PC-3 (cell line): ENCODE results near the gene SKP2. TPM values are rescaled to one million over a fixed set of nuclear protein-coding genes. Genes with fewer than 3 reads are reported as not detected.

ENCODE experiments used
- ATAC-seq: fragments of 200-7000 bp; cut with Tn5 transposase; 2 replicates; pipeline ENCODE4 v1.9.1; 2020; ENCODE audit warnings: mild to moderate bottlenecking, moderate library complexity
- Bru-seq: library from RNA; stranded (reverse); fragments of 400-500 nt; gene quantifications from one replicate; lab custom pipeline; 2021; lab: Mats Ljungman, UMichigan
- BruChase-seq, 2 experiments: library from RNA; stranded (reverse); fragments of 400-500 nt; gene quantifications; one replicate each; lab custom pipeline; 2021; lab: Mats Ljungman, UMichigan
- BruUV-seq: library from RNA; stranded (reverse); fragments of 400-500 nt; replicated peaks from 2 replicates; lab custom pipeline; 2021; lab: Mats Ljungman, UMichigan
- CTCF ChIA-PET: fragments of 300-600 bp; sonication (Branson Sonifier 250); formaldehyde crosslinking; loops from one replicate; lab custom pipeline; 2022; ENCODE audit warnings: antibody characterized with exemption; lab: Charles Lee
- POLR2A ChIA-PET: fragments of 300-600 bp; sonication (Branson Sonifier 250); formaldehyde crosslinking; loops from one replicate; lab custom pipeline; 2022; ENCODE audit warnings: antibody characterized with exemption; ENCODE audit not compliant: unreplicated experiment; lab: Charles Lee
- DNase-seq: peaks from one replicate; pipeline ENCODE4 v3.0.0-alpha.2; 2015
- H2AFZ ChIP-seq: fragments of 300-600 bp; sonication (generic); 2 replicates; pipeline ENCODE4 v1.6.0; 2016; ENCODE audit warnings: antibody characterized with exemption, low read length
- H3F3A ChIP-seq: fragments of 300-600 bp; sonication (generic); one replicate; pipeline ENCODE4 v1.6.0; 2017; ENCODE audit warnings: antibody characterized with exemption, low read length, control low read depth, mild to moderate bottlenecking; ENCODE audit not compliant: unreplicated experiment
- H3K27ac ChIP-seq: fragments of 300-600 bp; sonication (generic); 2 replicates; pipeline ENCODE4 v1.5.1; 2016; ENCODE audit warnings: mild to moderate bottlenecking, low read length
- H3K27me3 ChIP-seq: fragments of 300-600 bp; sonication (generic); 2 replicates; pipeline ENCODE4 v1.6.1; 2016; ENCODE audit warnings: low read length, mixed read lengths
- H3K36me3 ChIP-seq: fragments of 300-600 bp; sonication (generic); 2 replicates; pipeline ENCODE4 v1.6.1; 2016; ENCODE audit warnings: low read depth, mixed run types, low read length, mixed read lengths
- H3K4me1 ChIP-seq: fragments of 300-600 bp; sonication (generic); 2 replicates; pipeline ENCODE4 v1.5.1; 2016; ENCODE audit warnings: low read length; ENCODE audit not compliant: insufficient read depth
- H3K4me2 ChIP-seq: fragments of 300-600 bp; sonication (generic); 2 replicates; pipeline ENCODE4 v1.6.0; 2016; ENCODE audit warnings: low read length
- H3K4me3 ChIP-seq: fragments of 300-600 bp; sonication (generic); 2 replicates; pipeline ENCODE4 v1.5.1; 2016; ENCODE audit warnings: mild to moderate bottlenecking, low read length, mixed read lengths
- H3K79me2 ChIP-seq: fragments of 300-600 bp; sonication (generic); 2 replicates; pipeline ENCODE4 v1.6.1; 2017; ENCODE audit warnings: low read length, mixed read lengths
- H3K9ac ChIP-seq: fragments of 300-600 bp; sonication (generic); 2 replicates; pipeline ENCODE4 v1.6.0; 2016; ENCODE audit warnings: mild to moderate bottlenecking, low read length
- H3K9me2 ChIP-seq: fragments of 300-600 bp; sonication (generic); replicated peaks from 2 replicates; pipeline ENCODE4 v1.6.1; 2016; ENCODE audit warnings: mixed run types, low read length, mixed read lengths
- H3K9me3 ChIP-seq: fragments of 300-600 bp; sonication (generic); 2 replicates; pipeline ENCODE4 v1.6.1; 2016; ENCODE audit warnings: low read length, mixed read lengths
- H4K20me1 ChIP-seq: fragments of 300-600 bp; sonication (generic); 2 replicates; pipeline ENCODE4 v1.6.1; 2016; ENCODE audit warnings: low read length, mixed read lengths
- EZH2 ChIP-seq: fragments of 300-600 bp; sonication (generic); IDR thresholded peaks from one replicate; pipeline ENCODE4 v1.6.1; 2017; ENCODE audit warnings: antibody characterized with exemption, mild to moderate bottlenecking, low read length; ENCODE audit not compliant: unreplicated experiment
- EZH2phosphoT487 ChIP-seq: fragments of 300-600 bp; sonication (generic); IDR thresholded peaks from 2 replicates; pipeline ENCODE4 v1.6.1; 2018; ENCODE audit warnings: mild to moderate bottlenecking, antibody characterized with exemption, low read length, borderline replicate concordance
- intact Hi-C: fragments of 100-400 bp; cut with micrococcal nuclease; formaldehyde crosslinking; loops from 2 replicates; pipeline ENCODE4 v1.9.0; 2023
- long read RNA-seq: library from polyadenylated mRNA; unstranded; transcript quantifications from one replicate; pipeline ENCODE4 v2.0.0, GENCODE V29; 2021; ENCODE audit not compliant: unreplicated experiment
- total RNA-seq: library from RNA; depleted of rRNA; stranded (reverse); fragments of >200 nt; gene quantifications from 2 replicates; pipeline ENCODE4 v1.2.3, GENCODE V29; 2014; rRNA removed
- TF ChIP-seq, protein P1 (sequence below): fragments of 300-600 bp; sonication (generic); conservative IDR thresholded peaks from 2 replicates; pipeline ENCODE4 v1.5.1; 2017; ENCODE audit warnings: antibody characterized with exemption, low read depth, mild to moderate bottlenecking, low read length

Gene SKP2
- total RNA-seq (32.0 and 33.2 TPM in 2 replicates), Bru-seq, nascent RNA (percentile 75 among the genes with signal in this experiment), BruChase-seq, experiment 1, labeled RNA remaining after a 6-hour chase (percentile 76 among the genes with signal in this experiment), BruChase-seq, experiment 2, labeled RNA remaining after a 2-hour chase (percentile 72 among the genes with signal in this experiment)
- long read RNA-seq, transcript SKP2-202 (10 exons, 3,759 nt), result major isoform, 8 of 11 reads
- long read RNA-seq, partial matches to known transcripts, result 0 of 11 reads
- long read RNA-seq, other reads (novel, unspliced or antisense), result 3 of 11 reads

DNA sequence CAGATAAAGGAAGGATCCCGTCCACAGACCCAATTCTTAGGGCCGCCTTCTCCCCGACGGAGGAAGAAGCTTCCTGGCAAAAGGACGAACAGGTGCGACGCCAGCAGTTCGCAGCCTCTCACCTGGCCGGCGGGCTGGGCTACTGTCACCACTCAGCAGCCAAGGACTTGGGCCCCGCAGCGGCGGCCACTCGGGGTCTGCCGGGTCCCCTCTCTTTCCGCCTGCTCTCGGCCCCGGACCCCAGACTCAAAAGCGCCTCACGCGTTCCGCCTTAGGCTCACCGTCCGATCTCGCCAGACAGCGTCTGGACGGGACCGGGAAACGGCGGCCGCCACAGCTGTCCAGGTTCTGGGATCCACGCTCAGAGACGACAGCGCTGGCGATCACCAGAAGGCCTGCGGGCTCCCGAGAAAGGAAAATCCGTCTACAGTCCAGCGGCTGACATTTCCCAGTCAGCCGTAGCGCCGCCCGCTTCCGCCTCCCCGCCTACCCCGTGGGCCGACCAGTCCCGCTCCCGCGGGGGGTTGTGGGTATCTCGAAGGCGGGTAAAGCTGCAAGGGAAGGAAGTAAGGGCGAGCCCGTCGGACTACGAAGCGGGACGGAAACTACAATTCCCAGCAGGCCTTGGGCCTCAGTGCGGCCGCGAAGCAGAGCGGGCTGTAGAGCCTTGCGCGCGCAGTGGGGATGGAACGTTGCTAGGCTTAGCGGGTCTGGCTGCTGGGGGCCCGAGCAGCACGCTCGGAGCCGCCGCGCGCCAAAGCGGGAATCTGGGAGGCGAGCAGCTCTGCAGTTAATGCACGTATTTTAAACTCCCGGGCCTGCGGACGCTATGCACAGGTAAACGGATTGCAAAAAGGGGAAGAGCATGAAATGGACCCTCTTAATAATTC is at the start of gene SKP2, which contains the start of gene LMBRD2:
Gene SKP2, plus strand, starts transcription at position 678 of the 890 bp plus-strand sequence. Its CDS starts 152 bp downstream, at position 830.
Gene LMBRD2, minus strand, starts transcription at position 454 of the 890 bp plus-strand sequence. CDS start 8,538 bp downstream, outside the sequence.
- peak; percentile 97 for ATAC-seq
- Histone ChIP-seq H3F3A (no peaks in the 10 kb centered on the region), H3K4me2 (peak within 1 kb of the TSS; percentile 93), H3K9me3 (no peaks in the 10 kb centered on the region), H3K27ac (peak within 1 kb of the TSS; percentile 4; the same call in 1 of the 2 replicates), H3K9ac (peak within 1 kb of the TSS; percentile 89), H3K4me3 (peak within 1 kb of the TSS; percentile 84), H3K9me2 (no peaks in the 10 kb centered on the region), H3K27me3 (no peaks in the 10 kb centered on the region), H2AFZ (peak within 1 kb of the TSS; percentile 88), H3K36me3 (peaks cover 9% of the 10 kb centered on the region; the same call in 1 of the 2 replicates), H3K4me1 (peaks cover 38% of the 10 kb centered on the region), H3K79me2 (peaks cover 77% of the 10 kb centered on the region), H4K20me1 (no peaks in the 10 kb centered on the region)
- CTCF ChIA-PET, result interaction anchor here (0.9 to 1.6 kb wide), 3 partner anchors 72 to 90 kb away, joined by 3 to 25 read pairs (median 12); partner anchors contain the start of gene NADK2
- TF ChIP-seq, protein P1, sequence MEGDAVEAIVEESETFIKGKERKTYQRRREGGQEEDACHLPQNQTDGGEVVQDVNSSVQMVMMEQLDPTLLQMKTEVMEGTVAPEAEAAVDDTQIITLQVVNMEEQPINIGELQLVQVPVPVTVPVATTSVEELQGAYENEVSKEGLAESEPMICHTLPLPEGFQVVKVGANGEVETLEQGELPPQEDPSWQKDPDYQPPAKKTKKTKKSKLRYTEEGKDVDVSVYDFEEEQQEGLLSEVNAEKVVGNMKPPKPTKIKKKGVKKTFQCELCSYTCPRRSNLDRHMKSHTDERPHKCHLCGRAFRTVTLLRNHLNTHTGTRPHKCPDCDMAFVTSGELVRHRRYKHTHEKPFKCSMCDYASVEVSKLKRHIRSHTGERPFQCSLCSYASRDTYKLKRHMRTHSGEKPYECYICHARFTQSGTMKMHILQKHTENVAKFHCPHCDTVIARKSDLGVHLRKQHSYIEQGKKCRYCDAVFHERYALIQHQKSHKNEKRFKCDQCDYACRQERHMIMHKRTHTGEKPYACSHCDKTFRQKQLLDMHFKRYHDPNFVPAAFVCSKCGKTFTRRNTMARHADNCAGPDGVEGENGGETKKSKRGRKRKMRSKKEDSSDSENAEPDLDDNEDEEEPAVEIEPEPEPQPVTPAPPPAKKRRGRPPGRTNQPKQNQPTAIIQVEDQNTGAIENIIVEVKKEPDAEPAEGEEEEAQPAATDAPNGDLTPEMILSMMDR, result no peak
- TF ChIP-seq EZH2phosphoT487 (no peak), EZH2 (no peak)
- TSS peak; percentile 49 for BruUV-seq
- DNase-seq, result peak; percentile 99
- POLR2A ChIA-PET, result interaction anchor here (1.7 kb wide), 1 partner anchor 73 kb away, joined by 6 read pairs; no protein-coding TSS in a partner anchor
- intact Hi-C loops, result loop anchor here (2.0 kb wide), 2 partner anchors 73 to 89 kb away; partner anchors contain the start of gene NADK2

DNA sequence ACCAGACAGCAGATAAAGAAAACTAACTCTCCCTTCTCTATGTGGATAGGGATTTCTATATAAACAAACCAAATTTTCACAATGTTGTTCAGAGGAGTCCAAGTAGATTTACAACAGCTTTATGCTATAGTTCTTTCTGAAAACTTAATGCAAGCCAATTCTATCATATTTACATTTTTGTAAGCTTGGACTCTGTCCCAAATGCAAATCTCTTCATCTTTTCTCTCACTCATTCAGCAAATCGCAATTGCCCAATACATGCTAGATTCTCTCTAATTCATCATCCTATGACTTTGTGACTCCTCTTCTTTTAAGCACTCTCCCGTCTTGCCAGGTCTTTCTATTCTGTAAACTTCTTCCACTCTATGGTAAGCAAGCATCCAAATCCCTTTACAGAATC is 46.1 kb upstream of the SKP2 start:
- Histone ChIP-seq H4K20me1 (no peaks in the 10 kb centered on the region), H3K9me2 (no peaks in the 10 kb centered on the region), H3K4me1 (peaks cover 16% of the 10 kb centered on the region), H3K36me3 (peaks cover 7% of the 10 kb centered on the region; the same call in 1 of the 2 replicates), H3K4me2 (no peak overlapping the region), H2AFZ (no peak overlapping the region), H3K27me3 (no peaks in the 10 kb centered on the region), H3K4me3 (no peak overlapping the region), H3K9ac (no peak overlapping the region), H3K27ac (no peak overlapping the region), H3F3A (no peaks in the 10 kb centered on the region), H3K79me2 (no peaks in the 10 kb centered on the region), H3K9me3 (no peaks in the 10 kb centered on the region)
- DNase-seq (no peak), ATAC-seq (no peak)
- ChIA-PET POLR2A (interaction anchor here (0.5 kb wide), 1 partner anchor 14 kb away, joined by 7 read pairs; no protein-coding TSS in a partner anchor), CTCF (no interaction called here)
- intact Hi-C loops, result no loop called here
- TF ChIP-seq EZH2phosphoT487 (no peak), EZH2 (no peak)
- TF ChIP-seq, protein P1, result no peak
- BruUV-seq, result no TSS peak
